Measurements from ENCODE around the gene GUCY1A1.

Gene GUCY1A1

GRCh38 chr4:155704841-155705404 is 38.3 kb downstream of the GUCY1A1 start:
- Histone ChIP-seq H3K9me3 (ENCODE audit: low read length) (no peaks in the 10 kb centered on the region), H3K9ac (ENCODE audit: low read length) (no peak overlapping the region), H2AFZ (ENCODE audit: low read length) (no peak overlapping the region), H3K4me1 (ENCODE audit: insufficient read depth, low read length, severe bottlenecking) (no peaks in the 10 kb centered on the region), H3K4me2 (ENCODE audit: low read length) (no peak overlapping the region), H4K20me1 (ENCODE audit: insufficient read depth, low read length) (no peaks in the 10 kb centered on the region), H3K36me3 (ENCODE audit: insufficient read depth, low read length) (no peaks in the 10 kb centered on the region), H3F3A (ENCODE audit: insufficient read depth, low read length) (no peaks in the 10 kb centered on the region), H3K27ac (ENCODE audit: low read depth, low read length, poor library complexity, severe bottlenecking) (no peak overlapping the region), H3K79me2 (ENCODE audit: insufficient read depth, low read length) (no peaks in the 10 kb centered on the region), H3K4me3 (ENCODE audit: low read depth, low read length, poor library complexity, severe bottlenecking) (no peak overlapping the region), H3K9me2 (ENCODE audit: low read depth, low read length) (no peaks in the 10 kb centered on the region), H3K27me3 (ENCODE audit: insufficient read depth, low read length) (no peaks in the 10 kb centered on the region)
- TF ChIP-seq EZH2 (IDR thresholded peaks at IDR 0.05; ENCODE audit: borderline replicate concordance, low read length) (no peak), CTCF (IDR thresholded peaks at IDR 0.05; ENCODE audit: low read length) (no peak)

GRCh38 chr4:155705664-155706063 is 39.0 kb downstream of the GUCY1A1 start:
- no peak overlapping the region for H3K4me3 ChIP-seq (ENCODE audit: low read depth, low read length, poor library complexity, severe bottlenecking)
- no peaks in the 10 kb centered on the region for H4K20me1 ChIP-seq (ENCODE audit: insufficient read depth, low read length)
- H3K9ac ChIP-seq (ENCODE audit: low read length), result no peak overlapping the region
- no peak overlapping the region for H3K27ac ChIP-seq (ENCODE audit: low read depth, low read length, poor library complexity, severe bottlenecking)
- H3K9me3 ChIP-seq (ENCODE audit: low read length), result no peaks in the 10 kb centered on the region
- no peak overlapping the region for H3K4me2 ChIP-seq (ENCODE audit: low read length)
- H3F3A ChIP-seq (ENCODE audit: insufficient read depth, low read length), result no peaks in the 10 kb centered on the region
- no peaks in the 10 kb centered on the region for H3K4me1 ChIP-seq (ENCODE audit: insufficient read depth, low read length, severe bottlenecking)
- no peaks in the 10 kb centered on the region for H3K79me2 ChIP-seq (ENCODE audit: insufficient read depth, low read length)
- H3K36me3 ChIP-seq (ENCODE audit: insufficient read depth, low read length), result no peaks in the 10 kb centered on the region
- H3K27me3 ChIP-seq (ENCODE audit: insufficient read depth, low read length), result no peaks in the 10 kb centered on the region
- no peak overlapping the region for H2AFZ ChIP-seq (ENCODE audit: low read length)
- H3K9me2 ChIP-seq (ENCODE audit: low read depth, low read length), result no peaks in the 10 kb centered on the region
- TF ChIP-seq CTCF (IDR thresholded peaks at IDR 0.05; ENCODE audit: low read length), result no peak
- no peak for TF ChIP-seq EZH2 (IDR thresholded peaks at IDR 0.05; ENCODE audit: borderline replicate concordance, low read length)

GRCh38 chr4:155706147-155706546 is 39.5 kb downstream of the GUCY1A1 start:
- H3K27ac ChIP-seq (ENCODE audit: low read depth, low read length, poor library complexity, severe bottlenecking), result no peak overlapping the region

More at GRCh38 chr4:155706147-155706546, 39.5 kb downstream of the GUCY1A1 start:
- no peak overlapping the region for H2AFZ ChIP-seq (ENCODE audit: low read length)
- H3K4me2 ChIP-seq (ENCODE audit: low read length), result no peak overlapping the region
- no peaks in the 10 kb centered on the region for H4K20me1 ChIP-seq (ENCODE audit: insufficient read depth, low read length)
- H3K4me3 ChIP-seq (ENCODE audit: low read depth, low read length, poor library complexity, severe bottlenecking), result no peak overlapping the region
- H3K79me2 ChIP-seq (ENCODE audit: insufficient read depth, low read length), result no peaks in the 10 kb centered on the region
- no peaks in the 10 kb centered on the region for H3K4me1 ChIP-seq (ENCODE audit: insufficient read depth, low read length, severe bottlenecking)
- H3K9me3 ChIP-seq (ENCODE audit: low read length), result no peaks in the 10 kb centered on the region
- no peaks in the 10 kb centered on the region for H3K36me3 ChIP-seq (ENCODE audit: insufficient read depth, low read length)
- H3K9ac ChIP-seq (ENCODE audit: low read length), result no peak overlapping the region
- H3K27me3 ChIP-seq (ENCODE audit: insufficient read depth, low read length), result no peaks in the 10 kb centered on the region
- H3K9me2 ChIP-seq (ENCODE audit: low read depth, low read length), result no peaks in the 10 kb centered on the region
- TF ChIP-seq CTCF (IDR thresholded peaks at IDR 0.05; ENCODE audit: low read length) (no peak), EZH2 (IDR thresholded peaks at IDR 0.05; ENCODE audit: borderline replicate concordance, low read length) (no peak)
- no peaks in the 10 kb centered on the region for H3F3A ChIP-seq (ENCODE audit: insufficient read depth, low read length)
